Skeletal muscle tissue (tissue), 4 donors: ENCODE results near the gene STMN3. TPM values are rescaled to one million over a fixed set of nuclear protein-coding genes. Genes with fewer than 3 reads are reported as not detected.
"Not testable (repeated sequence)": the region's sequence is repeated elsewhere in the genome, so short reads cannot be mapped to it uniquely, and the experiment has no call there.

Experiments
- H3K27ac ChIP-seq: one replicate; pipeline ENCODE4 v1.7.0; 2013; ENCODE audit warnings: mild to moderate bottlenecking, low read depth, low read length, inconsistent platforms
- H3K27me3 ChIP-seq, 3 donors: one replicate each; pipeline ENCODE4 v1.7.0; 2013; ENCODE audit warnings: low read length in 3 of 3; ENCODE audit not compliant: control insufficient read depth in 3 of 3, insufficient read depth in 3 of 3
- H3K36me3 ChIP-seq, 3 donors: one replicate each; pipeline ENCODE4 v1.7.0; 2013; ENCODE audit warnings: low read length in 3 of 3; ENCODE audit not compliant: control insufficient read depth in 3 of 3, insufficient read depth in 3 of 3
- H3K4me1 ChIP-seq, 3 donors: one replicate each; pipeline ENCODE4 v1.7.0; 2013; ENCODE audit warnings: low read length in 3 of 3, mild to moderate bottlenecking in 3 of 3; ENCODE audit not compliant: control insufficient read depth in 3 of 3, insufficient read depth in 3 of 3
- H3K4me3 ChIP-seq, 3 donors: one replicate each; pipeline ENCODE4 v1.7.0; 2013; ENCODE audit warnings: low read length in 3 of 3
- H3K9ac ChIP-seq, 3 donors: one replicate each; pipeline ENCODE4 v1.7.0; 2013; ENCODE audit warnings: low read length in 3 of 3, mild to moderate bottlenecking in 3 of 3, moderate library complexity in 2 of 3, low read depth in 1 of 3
- H3K9me3 ChIP-seq, 3 donors: one replicate each; pipeline ENCODE4 v1.7.0; 2013; ENCODE audit warnings: low read length in 3 of 3; ENCODE audit not compliant: control insufficient read depth in 3 of 3
- total RNA-seq: library from RNA; depleted of rRNA; stranded (reverse); fragments of >200 nt; gene quantifications from one replicate; pipeline ENCODE4 v1.2.3, GENCODE V29; 2014
- donor health status: Osteomylitis.

STMN3 gene
- total RNA-seq, 1 donor from 2014 or later = 10.4 TPM

- Histone ChIP-seq H3K4me3 (no peak overlapping the region), H3K4me1 (peaks cover 8 to 13% (median 10%) of the 10 kb centered on the region in 3 donors), H3K36me3 (peaks cover 37 to 61% (median 49%) of the 10 kb centered on the region in 3 donors), H3K9ac (no peak overlapping the region), H3K27me3 (no peaks in the 10 kb centered on the region), H3K9me3 (no peaks in the 10 kb centered on the region), H3K27ac (no peak overlapping the region)
Measured at GRCh38 chr20:63663332-63664066, 10.3 kb upstream of the STMN3 start.

GRCh38 chr20:63662813-63663189 lies 9.6 kb upstream of the STMN3 start:
- no peak overlapping the region for H3K4me3 ChIP-seq
- H3K9ac ChIP-seq = no peak overlapping the region
- no peaks in the 10 kb centered on the region for H3K9me3 ChIP-seq
- H3K4me1 ChIP-seq = peaks cover 10 to 16% (median 14%) of the 10 kb centered on the region in 3 donors
- peaks cover 36 to 54% (median 46%) of the 10 kb centered on the region in 3 donors for H3K36me3 ChIP-seq
- H3K27me3 ChIP-seq = no peaks in the 10 kb centered on the region
- H3K27ac ChIP-seq = no peak overlapping the region

- Histone ChIP-seq H3K4me3 (no peak overlapping the region), H3K4me1 (peaks cover 16 to 22% (median 21%) of the 10 kb centered on the region in 3 donors), H3K27me3 (no peaks in the 10 kb centered on the region), H3K9me3 (no peaks in the 10 kb centered on the region), H3K36me3 (peaks cover 31 to 48% (median 39%) of the 10 kb centered on the region in 3 donors), H3K9ac (no peak overlapping the region), H3K27ac (no peak overlapping the region)
Measured at GRCh38 chr20:63661959-63662812, 9.0 kb upstream of the STMN3 start.

- Histone ChIP-seq H3K36me3 (peaks cover 26 to 42% (median 33%) of the 10 kb centered on the region in 3 donors), H3K27me3 (no peaks in the 10 kb centered on the region), H3K4me1 (peaks cover 22 to 27% (median 23%) of the 10 kb centered on the region in 3 donors), H3K27ac (no peak overlapping the region), H3K4me3 (no peak overlapping the region), H3K9me3 (no peaks in the 10 kb centered on the region), H3K9ac (no peak overlapping the region)
Measured at GRCh38 chr20:63661108-63661507, 7.9 kb upstream of the STMN3 start.

GRCh38 chr20:63660622-63661021 lies 7.4 kb upstream of the STMN3 start:
- Histone ChIP-seq H3K27me3 (no peaks in the 10 kb centered on the region), H3K4me1 (peaks cover 22 to 27% (median 23%) of the 10 kb centered on the region in 3 donors), H3K36me3 (peaks cover 22 to 38% (median 32%) of the 10 kb centered on the region in 3 donors), H3K9me3 (no peaks in the 10 kb centered on the region), H3K4me3 (no peak overlapping the region), H3K27ac (no peak overlapping the region), H3K9ac (no peak overlapping the region)

GRCh38 chr20:63660174-63660573 lies 7.0 kb upstream of the STMN3 start:
- H3K4me1 ChIP-seq = peaks cover 23 to 27% (median 24%) of the 10 kb centered on the region in 3 donors
- H3K9me3 ChIP-seq, H3K27me3 ChIP-seq, H3K4me3 ChIP-seq, H3K9ac ChIP-seq, H3K27ac ChIP-seq: not testable (repeated sequence)
- peaks cover 22 to 38% (median 32%) of the 10 kb centered on the region in 3 donors for H3K36me3 ChIP-seq

- Histone ChIP-seq H3K27ac (peak overlapping the region; percentile 89), H3K4me3 (peak overlapping the region; percentile 95 to 97 (median 97)), H3K36me3 (peaks cover 20 to 38% (median 32%) of the 10 kb centered on the region in 3 donors), H3K9me3 (no peaks in the 10 kb centered on the region), H3K4me1 (peaks cover 23 to 27% (median 24%) of the 10 kb centered on the region in 3 donors), H3K27me3 (peaks cover 0 to 2% (median 0%) of the 10 kb centered on the region in 3 donors), H3K9ac (peak overlapping the region; percentile 95 to 96 (median 96))
Measured at GRCh38 chr20:63659370-63659769, 6.1 kb upstream of the STMN3 start.

GRCh38 chr20:63658749-63659187 lies 5.5 kb upstream of the STMN3 start:
- H3K4me1 ChIP-seq = peaks cover 24 to 30% (median 25%) of the 10 kb centered on the region in 3 donors
- no peaks in the 10 kb centered on the region for H3K9me3 ChIP-seq
- H3K9ac ChIP-seq = peak overlapping the region; percentile 95 to 96 (median 96)
- peaks cover 20 to 35% (median 28%) of the 10 kb centered on the region in 3 donors for H3K36me3 ChIP-seq
- peak overlapping the region; percentile 89 for H3K27ac ChIP-seq
- peaks cover 0 to 3% (median 0%) of the 10 kb centered on the region in 3 donors for H3K27me3 ChIP-seq
- H3K4me3 ChIP-seq = peak overlapping the region; percentile 95 to 97 (median 97)

- Histone ChIP-seq H3K27ac (peak within 1 kb of the TSS; percentile 89), H3K4me3 (peak within 1 kb of the TSS; percentile 95 to 97 (median 97)), H3K27me3 (peaks cover 0 to 3% (median 0%) of the 10 kb centered on the region in 3 donors), H3K4me1 (peaks cover 24 to 33% (median 28%) of the 10 kb centered on the region in 3 donors), H3K9me3 (no peaks in the 10 kb centered on the region), H3K36me3 (peaks cover 15 to 30% (median 22%) of the 10 kb centered on the region in 3 donors), H3K9ac (peak within 1 kb of the TSS; percentile 95 to 96 (median 96))
Measured at GRCh38 chr20:63657937-63658748, 4.9 kb upstream of the STMN3 start, which contains the start of gene RTEL1. TSS of gene RTEL1 (plus strand) at chr20:63658312. CDS start at chr20:63659403, 1,091 bp downstream.
